Non-pigmented ciliary epithelial cell (primary cell): ENCODE results near the gene SPAG9.
A peak's percentile ranks its signal among the peaks of the same experiment; 100 is the strongest.

Experiments
- DNase-seq: peaks from one replicate; pipeline ENCODE4 v3.0.0-alpha.2; 2010; ENCODE audit warnings: low read depth

Gene SPAG9

DNA sequence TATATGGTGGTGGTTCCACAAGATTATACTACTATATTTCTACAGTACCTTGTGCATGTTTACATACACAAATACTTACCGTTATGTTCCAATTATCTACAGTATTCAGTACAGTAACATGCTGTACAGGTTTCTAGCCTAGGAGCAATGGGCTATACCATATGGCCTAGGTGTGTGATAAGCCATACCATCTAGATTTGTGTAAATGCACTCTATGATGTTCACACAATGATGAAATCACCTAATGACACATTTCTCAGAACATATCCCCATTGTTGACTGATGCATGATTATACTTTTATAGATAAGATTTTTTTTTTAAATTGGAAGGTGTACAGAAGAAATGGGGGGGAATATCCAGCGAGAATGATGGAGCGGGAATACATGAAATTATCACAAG is 131.5 kb downstream of the SPAG9 start:
- no peak for DNase-seq

GRCh38 chr17:50988427-50988826 is 132.2 kb downstream of the SPAG9 start:
- DNase-seq: no peak

DNA sequence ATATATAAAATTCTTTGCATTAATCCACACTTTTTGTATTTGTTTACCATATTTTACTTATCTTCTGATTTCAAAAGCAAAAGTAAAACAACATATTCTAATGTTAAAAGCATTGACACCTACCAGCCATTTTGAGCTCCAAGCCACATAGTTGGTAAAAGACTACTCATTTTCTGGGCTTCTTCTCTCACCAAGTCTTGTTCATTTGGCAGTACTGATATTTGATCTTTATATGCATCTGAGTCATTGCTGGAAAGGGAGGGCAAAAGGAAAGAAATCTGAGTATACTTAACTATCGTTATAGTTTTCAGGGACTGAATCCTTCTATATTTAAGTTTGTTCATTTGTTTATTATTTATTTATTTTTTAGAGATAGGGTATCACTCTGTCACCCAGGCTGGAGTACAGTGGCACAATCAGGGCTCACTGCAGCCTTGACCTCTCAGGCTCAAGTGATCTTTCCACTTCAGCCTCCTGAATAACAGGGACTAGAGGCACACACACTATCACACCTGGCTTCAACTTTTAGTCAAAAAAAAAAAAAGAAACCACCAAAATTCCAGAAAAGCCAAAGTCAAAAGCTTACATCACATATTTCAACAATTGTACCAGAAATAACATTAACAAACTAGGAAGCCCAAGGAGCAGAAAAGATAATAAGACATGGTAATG is 133.5 kb downstream of the SPAG9 start:
- DNase-seq: peak; percentile 40

DNA sequence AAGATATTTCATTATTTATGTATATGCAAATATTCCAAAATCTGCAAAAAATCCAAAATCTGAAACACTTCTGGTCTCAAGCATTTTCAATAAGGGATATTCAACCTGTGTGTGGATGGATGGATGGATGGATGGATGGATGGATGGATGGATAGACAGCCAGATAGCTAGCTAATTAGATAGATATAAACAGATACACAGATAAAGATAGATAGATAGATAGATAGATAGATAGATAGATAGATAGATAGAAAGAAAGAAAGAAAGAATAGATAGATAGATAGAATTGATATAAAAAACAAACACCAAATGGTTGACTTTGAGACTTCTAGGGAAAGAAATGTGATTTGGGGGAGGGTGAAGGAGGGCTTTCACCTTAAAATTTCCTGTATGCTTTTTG is 139.4 kb downstream of the SPAG9 start:
- no peak for DNase-seq

GRCh38 chr17:50979524-50979927 is 141.1 kb downstream of the SPAG9 start:
- no peak for DNase-seq

- DNase-seq: no peak
Measured at GRCh38 chr17:50977487-50978159, 143.0 kb downstream of the SPAG9 start.

- no peak for DNase-seq
Measured at GRCh38 chr17:50976951-50977472, 143.7 kb downstream of the SPAG9 start.

- DNase-seq: no peak
Measured at GRCh38 chr17:50973557-50974494, 146.8 kb downstream of the SPAG9 start.

- no peak for DNase-seq
Measured at GRCh38 chr17:50972577-50972976, 148.1 kb downstream of the SPAG9 start.

GRCh38 chr17:50967795-50968194 is 152.9 kb downstream of the SPAG9 start:
- no peak for DNase-seq

DNA sequence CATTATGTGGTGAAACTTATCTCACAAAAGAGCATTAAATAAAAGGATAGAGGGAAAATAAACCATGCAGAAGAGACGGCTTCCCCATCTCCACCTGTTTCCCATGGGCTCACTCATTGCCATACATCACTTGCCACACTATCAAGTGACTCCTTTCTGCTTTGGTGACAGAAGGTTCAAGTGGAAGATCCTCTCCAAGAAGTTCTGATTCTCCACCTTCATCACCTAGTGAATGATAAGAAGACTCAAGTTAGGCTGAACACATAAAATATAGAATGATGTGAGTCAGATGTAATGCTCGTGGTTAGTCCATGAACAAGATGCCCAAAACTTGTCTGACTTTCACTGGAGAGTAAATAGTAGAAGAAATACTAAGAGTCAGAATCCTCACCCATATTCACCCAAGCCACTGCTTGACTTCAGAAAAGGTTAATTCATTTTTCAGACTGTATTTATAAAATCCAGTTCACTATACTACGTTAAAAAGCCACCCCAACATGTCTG is 154.5 kb downstream of the SPAG9 start:
- DNase-seq: no peak

GRCh38 chr17:50963139-50963538 is 157.5 kb downstream of the SPAG9 start:
- no peak for DNase-seq

DNA sequence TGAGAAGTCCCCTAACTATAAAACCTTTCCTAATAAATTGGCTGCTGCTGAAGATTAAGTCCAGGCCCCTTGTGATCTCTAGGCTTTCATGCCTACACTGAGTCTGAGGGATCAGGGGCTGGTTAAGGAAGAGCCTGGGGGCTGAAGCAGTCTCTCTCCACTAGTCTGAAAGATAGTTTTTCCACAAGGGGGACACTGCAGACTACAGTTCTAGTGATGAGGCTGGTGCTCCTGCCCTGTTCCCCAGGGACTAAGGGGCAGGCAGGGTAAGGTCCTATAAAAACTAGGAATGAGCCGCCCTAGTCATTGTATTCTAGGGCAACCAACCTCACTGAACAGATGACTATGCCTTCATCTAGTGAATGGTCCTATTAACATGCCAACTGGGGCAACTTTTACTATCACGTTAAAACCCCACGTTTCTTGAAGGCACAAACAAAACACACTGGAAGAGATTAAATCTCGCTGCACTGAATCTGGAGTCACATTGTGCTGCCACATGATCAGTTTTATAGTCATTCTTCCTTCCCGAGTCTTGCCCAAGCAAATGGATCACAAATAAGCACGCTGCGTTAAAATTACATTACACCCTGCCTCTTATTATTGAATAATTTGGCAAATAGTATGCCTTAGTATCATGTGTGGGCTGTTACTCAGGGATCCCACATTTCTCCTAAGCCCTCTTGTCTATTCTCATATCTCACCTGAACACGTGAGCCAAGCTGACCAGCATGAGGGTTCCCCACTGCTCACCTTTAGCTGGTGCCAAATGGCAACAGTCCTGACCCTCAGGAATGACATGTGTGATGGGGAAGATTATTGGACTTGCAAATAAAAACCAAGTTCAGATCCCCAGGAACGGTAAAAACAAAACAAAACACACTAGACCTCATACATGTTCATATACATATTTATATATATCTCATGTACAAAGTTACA is 159.1 kb downstream of the SPAG9 start:
- DNase-seq: no peak

DNA sequence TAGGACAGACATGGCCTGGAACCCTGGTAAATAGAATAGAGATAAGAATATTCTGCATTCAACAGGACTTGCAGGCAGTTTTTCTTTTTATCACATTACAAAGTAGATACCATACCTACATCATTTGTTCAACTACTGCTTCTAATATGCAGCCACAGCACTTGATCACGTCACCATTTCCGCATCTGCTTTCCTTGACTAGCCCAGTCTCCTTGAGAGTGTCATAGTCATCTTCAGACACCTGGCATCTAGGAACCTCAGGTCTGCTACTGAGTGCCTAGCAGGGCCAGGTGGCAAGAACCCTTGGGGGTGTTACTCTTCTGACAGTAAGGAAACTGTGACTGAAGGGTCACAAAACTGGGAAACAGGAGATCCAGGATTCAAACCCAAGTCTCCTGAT is 161.3 kb downstream of the SPAG9 start:
- no peak for DNase-seq

- no peak for DNase-seq
Measured at GRCh38 chr17:50957600-50958575, 162.8 kb downstream of the SPAG9 start.

- no peak for DNase-seq
Measured at GRCh38 chr17:50956750-50957523, 163.7 kb downstream of the SPAG9 start.

DNA sequence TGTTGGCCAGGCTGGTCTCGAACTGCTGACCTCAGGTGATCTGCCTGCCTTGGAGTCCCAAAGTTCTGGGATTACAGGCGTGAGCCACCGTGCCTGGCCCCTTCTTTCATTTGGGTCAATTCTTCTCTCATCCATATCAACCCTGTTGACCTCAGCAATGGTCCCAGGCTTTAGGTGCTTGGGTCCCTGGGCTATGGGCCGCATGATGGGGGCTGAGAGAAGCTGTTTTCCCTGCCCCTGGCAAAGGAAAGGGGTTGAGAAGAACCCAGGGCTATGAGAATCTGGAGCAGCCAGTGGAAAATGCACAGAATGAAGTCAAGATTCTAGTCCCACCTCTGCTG is 164.3 kb downstream of the SPAG9 start:
- no peak for DNase-seq

- DNase-seq: no peak
Measured at GRCh38 chr17:50955667-50956120, 165.0 kb downstream of the SPAG9 start.

- DNase-seq: no peak
Measured at GRCh38 chr17:50955160-50955559, 165.5 kb downstream of the SPAG9 start.
